OCI-LY1 (cell line): ENCODE results near the gene ATG7.

Experiments
- H2AFZ ChIP-seq: fragments of 200-600 bp; sonication (generic), shearing (Covaris generic); 2 replicates; pipeline ENCODE4 v1.6.0; 2014; ENCODE audit warnings: antibody characterized with exemption, mild to moderate bottlenecking, low read length
- H3F3A ChIP-seq: fragments of 200-600 bp; sonication (generic), shearing (Covaris generic); 2 replicates; pipeline ENCODE4 v1.6.0; 2014; ENCODE audit warnings: mild to moderate bottlenecking, antibody characterized with exemption, low read length, moderate library complexity; ENCODE audit not compliant: insufficient read depth
- H3K27ac ChIP-seq: fragments of 200-600 bp; sonication (generic); 2 replicates; pipeline ENCODE4 v1.5.1; 2014; ENCODE audit warnings: low read length, mixed run types, mild to moderate bottlenecking, low read depth; ENCODE audit not compliant: poor library complexity, severe bottlenecking
- H3K27me3 ChIP-seq: fragments of 200-600 bp; sonication (generic); 2 replicates; pipeline ENCODE4 v1.6.0; 2014; ENCODE audit warnings: antibody characterized with exemption, mild to moderate bottlenecking, low read length, moderate library complexity; ENCODE audit not compliant: insufficient read depth
- H3K36me3 ChIP-seq: fragments of 200-600 bp; sonication (generic); 2 replicates; pipeline ENCODE4 v1.6.1; 2014; ENCODE audit warnings: mild to moderate bottlenecking, antibody characterized with exemption, low read length, moderate library complexity, mixed read lengths; ENCODE audit not compliant: insufficient read depth
- H3K4me1 ChIP-seq: fragments of 200-600 bp; sonication (generic); 2 replicates; pipeline ENCODE4 v1.5.1; 2014; ENCODE audit warnings: mild to moderate bottlenecking, low read length, moderate library complexity; ENCODE audit not compliant: insufficient read depth, severe bottlenecking
- H3K4me2 ChIP-seq: fragments of 200-600 bp; sonication (generic), shearing (Covaris generic); 2 replicates; pipeline ENCODE4 v1.6.1; 2014; ENCODE audit warnings: low read length
- H3K4me3 ChIP-seq: fragments of 200-600 bp; sonication (generic); 2 replicates; pipeline ENCODE4 v1.5.1; 2014; ENCODE audit warnings: low read length, low read depth, mild to moderate bottlenecking, mixed read lengths; ENCODE audit not compliant: poor library complexity, severe bottlenecking
- H3K79me2 ChIP-seq: fragments of 200-600 bp; shearing (Covaris generic); 2 replicates; pipeline ENCODE4 v1.6.1; 2016; ENCODE audit warnings: mixed run types, low read length, mixed read lengths; ENCODE audit not compliant: insufficient read depth
- H3K9ac ChIP-seq: fragments of 200-600 bp; sonication (generic), shearing (Covaris generic); 2 replicates; pipeline ENCODE4 v1.6.1; 2014; ENCODE audit warnings: mild to moderate bottlenecking, low read length, mixed read lengths
- H3K9me2 ChIP-seq: fragments of 200-600 bp; sonication (generic), shearing (Covaris generic); 2 replicates; pipeline ENCODE4 v1.6.1; 2014; ENCODE audit warnings: low read depth, mild to moderate bottlenecking, low read length, mixed read lengths
- H3K9me3 ChIP-seq: fragments of 200-600 bp; shearing (Covaris generic); 2 replicates; pipeline ENCODE4 v1.6.1; 2014; ENCODE audit warnings: low read length, mixed read lengths
- H4K20me1 ChIP-seq: fragments of 200-600 bp; sonication (generic), shearing (Covaris generic); 2 replicates; pipeline ENCODE4 v1.6.0; 2016; ENCODE audit warnings: mild to moderate bottlenecking, low read length; ENCODE audit not compliant: insufficient read depth
- EZH2 ChIP-seq: fragments of 200-600 bp; sonication (generic), shearing (Covaris generic); IDR thresholded peaks from 2 replicates; pipeline ENCODE4 v1.8.0; 2017; ENCODE audit warnings: borderline replicate concordance, mixed run types, mild to moderate bottlenecking, antibody characterized with exemption, low read length, moderate library complexity, mixed read lengths
- TF ChIP-seq, protein P1 (sequence below): fragments of 200-600 bp; sonication (generic), shearing (Covaris generic); IDR thresholded peaks from 2 replicates; pipeline ENCODE4 v1.5.1; 2017; ENCODE audit warnings: mild to moderate bottlenecking, antibody characterized with exemption, low read length, moderate library complexity, mixed read lengths

Gene ATG7

GRCh38 chr3:11529281-11529680 lies 257.1 kb downstream of the ATG7 start:
- no peak overlapping the region for H3K9ac ChIP-seq
- no peaks in the 10 kb centered on the region for H4K20me1 ChIP-seq
- TF ChIP-seq EZH2: no peak
- TF ChIP-seq, protein P1, sequence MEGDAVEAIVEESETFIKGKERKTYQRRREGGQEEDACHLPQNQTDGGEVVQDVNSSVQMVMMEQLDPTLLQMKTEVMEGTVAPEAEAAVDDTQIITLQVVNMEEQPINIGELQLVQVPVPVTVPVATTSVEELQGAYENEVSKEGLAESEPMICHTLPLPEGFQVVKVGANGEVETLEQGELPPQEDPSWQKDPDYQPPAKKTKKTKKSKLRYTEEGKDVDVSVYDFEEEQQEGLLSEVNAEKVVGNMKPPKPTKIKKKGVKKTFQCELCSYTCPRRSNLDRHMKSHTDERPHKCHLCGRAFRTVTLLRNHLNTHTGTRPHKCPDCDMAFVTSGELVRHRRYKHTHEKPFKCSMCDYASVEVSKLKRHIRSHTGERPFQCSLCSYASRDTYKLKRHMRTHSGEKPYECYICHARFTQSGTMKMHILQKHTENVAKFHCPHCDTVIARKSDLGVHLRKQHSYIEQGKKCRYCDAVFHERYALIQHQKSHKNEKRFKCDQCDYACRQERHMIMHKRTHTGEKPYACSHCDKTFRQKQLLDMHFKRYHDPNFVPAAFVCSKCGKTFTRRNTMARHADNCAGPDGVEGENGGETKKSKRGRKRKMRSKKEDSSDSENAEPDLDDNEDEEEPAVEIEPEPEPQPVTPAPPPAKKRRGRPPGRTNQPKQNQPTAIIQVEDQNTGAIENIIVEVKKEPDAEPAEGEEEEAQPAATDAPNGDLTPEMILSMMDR: no peak
- no peak overlapping the region for H2AFZ ChIP-seq
- H3F3A ChIP-seq: no peaks in the 10 kb centered on the region
- no peak overlapping the region for H3K4me2 ChIP-seq
- H3K79me2 ChIP-seq: no peaks in the 10 kb centered on the region
- H3K9me3 ChIP-seq: peaks cover 6% of the 10 kb centered on the region; the same call in 1 of the 2 replicates
- no peak overlapping the region for H3K4me3 ChIP-seq
- no peak overlapping the region for H3K27ac ChIP-seq
- H3K27me3 ChIP-seq: no peaks in the 10 kb centered on the region
- H3K4me1 ChIP-seq: no peaks in the 10 kb centered on the region
- H3K36me3 ChIP-seq: 0 out of 2 replicates have a peak, but pooled peaks cover 5% of the 10 kb centered on the region
- H3K9me2 ChIP-seq: no peaks in the 10 kb centered on the region

GRCh38 chr3:11530153-11530721 lies 258.0 kb downstream of the ATG7 start:
- no peak overlapping the region for H3K27ac ChIP-seq
- no peaks in the 10 kb centered on the region for H3K4me1 ChIP-seq
- no peak overlapping the region for H2AFZ ChIP-seq
- no peaks in the 10 kb centered on the region for H4K20me1 ChIP-seq
- no peak overlapping the region for H3K4me2 ChIP-seq
- H3K9ac ChIP-seq: no peak overlapping the region
- no peaks in the 10 kb centered on the region for H3K79me2 ChIP-seq
- H3K36me3 ChIP-seq: 0 out of 2 replicates have a peak, but pooled peaks cover 5% of the 10 kb centered on the region
- no peaks in the 10 kb centered on the region for H3K9me2 ChIP-seq
- peaks cover 6% of the 10 kb centered on the region; the same call in 1 of the 2 replicates for H3K9me3 ChIP-seq
- no peaks in the 10 kb centered on the region for H3F3A ChIP-seq
- TF ChIP-seq, protein P1: no peak
- TF ChIP-seq EZH2: no peak
- no peaks in the 10 kb centered on the region for H3K27me3 ChIP-seq
- H3K4me3 ChIP-seq: no peak overlapping the region

DNA sequence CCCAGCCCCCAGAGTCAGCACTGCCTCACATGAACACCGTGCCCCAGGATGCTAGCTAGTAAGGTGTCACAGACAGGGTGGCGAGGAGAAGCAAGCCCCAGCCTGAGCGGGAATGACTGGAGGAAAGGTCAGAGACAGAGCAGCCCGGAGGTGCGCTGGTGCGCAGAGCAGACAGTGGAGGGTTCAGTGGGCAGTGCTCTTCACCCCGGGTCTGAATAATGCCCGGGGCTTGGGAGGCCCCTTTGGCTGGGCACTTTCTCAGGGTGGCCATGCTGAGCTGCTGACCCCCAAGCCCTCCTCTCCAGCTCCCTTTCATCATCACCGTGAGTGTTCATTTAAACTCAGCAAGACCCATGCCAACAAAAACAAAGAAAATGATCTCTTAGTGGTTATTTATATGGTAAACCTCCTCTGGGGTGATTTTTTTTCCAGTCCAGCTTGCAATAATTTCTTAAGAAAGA lies 260.8 kb downstream of the ATG7 start:
- no peak overlapping the region for H3K27ac ChIP-seq
- no peaks in the 10 kb centered on the region for H3K79me2 ChIP-seq
- no peak overlapping the region for H3K9ac ChIP-seq
- no peaks in the 10 kb centered on the region for H4K20me1 ChIP-seq
- TF ChIP-seq, protein P1: no peak
- no peak for TF ChIP-seq EZH2
- no peak overlapping the region for H3K4me2 ChIP-seq
- H3K27me3 ChIP-seq: no peaks in the 10 kb centered on the region
- no peak overlapping the region for H3K4me3 ChIP-seq
- no peaks in the 10 kb centered on the region for H3F3A ChIP-seq
- H3K9me2 ChIP-seq: no peaks in the 10 kb centered on the region
- no peaks in the 10 kb centered on the region for H3K4me1 ChIP-seq
- H3K36me3 ChIP-seq: 0 out of 2 replicates have a peak, but pooled peaks cover 1% of the 10 kb centered on the region
- H3K9me3 ChIP-seq: no peaks in the 10 kb centered on the region
- H2AFZ ChIP-seq: no peak overlapping the region
